ENCODE results near the gene TMPRSS3.

The TMPRSS3 gene

DNA sequence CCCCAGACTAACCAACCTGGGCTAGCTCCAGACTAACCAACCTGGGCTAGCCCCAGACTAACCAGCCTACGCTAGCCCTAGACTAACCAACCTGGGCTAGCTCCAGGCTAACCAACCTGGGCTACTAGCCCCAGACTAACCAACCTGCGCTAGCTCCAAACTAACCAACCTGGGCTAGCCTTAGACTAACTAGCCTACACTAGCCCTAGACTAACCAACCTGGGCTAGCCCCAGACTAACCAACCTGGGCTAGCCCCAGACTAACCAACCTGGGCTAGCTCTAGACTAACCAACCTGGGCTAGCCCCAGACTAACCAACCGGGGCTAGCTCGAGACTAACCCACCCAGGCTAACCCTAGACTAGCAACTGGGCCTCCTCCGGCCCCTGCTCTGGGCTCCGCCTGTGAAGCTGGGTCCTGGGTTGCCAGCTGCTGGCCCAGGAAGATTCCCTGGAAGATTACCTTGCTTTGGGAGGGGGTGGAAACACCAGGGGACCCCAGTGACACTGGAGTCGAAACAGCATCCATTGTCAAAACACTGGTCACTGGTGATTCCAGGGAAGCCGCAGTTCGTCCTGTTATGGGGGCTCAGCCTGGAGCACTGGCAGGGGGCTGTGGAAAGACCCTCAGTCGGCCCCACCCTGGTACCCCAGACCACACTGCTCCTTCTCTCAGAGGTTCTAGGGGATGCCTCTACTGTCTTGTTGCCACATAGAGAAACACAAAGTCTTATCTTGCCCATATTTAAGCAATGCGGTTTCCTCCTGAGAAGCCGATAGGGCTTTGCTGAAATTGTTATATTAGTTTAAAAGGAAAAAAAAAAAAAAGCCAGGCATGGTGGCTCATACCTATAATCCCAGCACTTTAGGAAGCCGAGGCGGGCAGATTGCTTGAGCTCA lies 46.2 kb downstream of the TMPRSS3 start:
- Histone ChIP-seq H3K9me3 (0 out of 2 replicates have a peak, but pooled peaks cover 21% of the 10 kb centered on the region), H3K27ac (no peak overlapping the region), H3K4me1 (peaks cover 14% of the 10 kb centered on the region), H3K27me3 (no peaks in the 10 kb centered on the region), H3K36me3 (no peaks in the 10 kb centered on the region), H4K20me1 (no peaks in the 10 kb centered on the region), H3K9ac (no peak overlapping the region), H3K4me2 (no peak overlapping the region), H3K4me3 (no peak overlapping the region)
- no peak for TF ChIP-seq Cebpa-rat (IDR thresholded peaks at IDR 0.05)

DNA sequence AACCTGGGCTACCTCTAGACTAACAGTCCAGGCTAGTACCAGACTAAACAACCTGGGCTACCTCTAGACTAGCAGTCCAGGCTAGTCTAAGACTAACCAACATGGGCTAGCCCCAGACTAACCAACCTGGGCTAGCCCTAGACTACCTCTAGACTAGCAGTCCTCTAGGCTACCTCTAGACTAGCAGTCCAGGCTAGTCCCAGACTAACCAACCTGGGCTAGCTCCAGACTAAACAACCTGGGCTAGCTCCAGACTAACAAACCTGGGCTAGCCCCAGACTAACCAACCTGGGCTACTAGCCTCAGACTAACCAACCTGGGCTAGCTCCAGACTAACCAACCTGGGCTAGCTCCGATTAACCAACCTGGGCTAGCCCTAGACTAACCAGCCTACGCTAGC lies 47.1 kb downstream of the TMPRSS3 start:
- no peak for TF ChIP-seq Cebpa-rat (IDR thresholded peaks at IDR 0.05)
- Histone ChIP-seq H3K27ac (no peak overlapping the region), H3K4me3 (no peak overlapping the region), H3K4me1 (peaks cover 11% of the 10 kb centered on the region), H3K9me3 (0 out of 2 replicates have a peak, but pooled peaks cover 12% of the 10 kb centered on the region), H4K20me1 (no peaks in the 10 kb centered on the region), H3K27me3 (no peaks in the 10 kb centered on the region), H3K36me3 (no peaks in the 10 kb centered on the region), H3K4me2 (no peak overlapping the region), H3K9ac (no peak overlapping the region)

DNA sequence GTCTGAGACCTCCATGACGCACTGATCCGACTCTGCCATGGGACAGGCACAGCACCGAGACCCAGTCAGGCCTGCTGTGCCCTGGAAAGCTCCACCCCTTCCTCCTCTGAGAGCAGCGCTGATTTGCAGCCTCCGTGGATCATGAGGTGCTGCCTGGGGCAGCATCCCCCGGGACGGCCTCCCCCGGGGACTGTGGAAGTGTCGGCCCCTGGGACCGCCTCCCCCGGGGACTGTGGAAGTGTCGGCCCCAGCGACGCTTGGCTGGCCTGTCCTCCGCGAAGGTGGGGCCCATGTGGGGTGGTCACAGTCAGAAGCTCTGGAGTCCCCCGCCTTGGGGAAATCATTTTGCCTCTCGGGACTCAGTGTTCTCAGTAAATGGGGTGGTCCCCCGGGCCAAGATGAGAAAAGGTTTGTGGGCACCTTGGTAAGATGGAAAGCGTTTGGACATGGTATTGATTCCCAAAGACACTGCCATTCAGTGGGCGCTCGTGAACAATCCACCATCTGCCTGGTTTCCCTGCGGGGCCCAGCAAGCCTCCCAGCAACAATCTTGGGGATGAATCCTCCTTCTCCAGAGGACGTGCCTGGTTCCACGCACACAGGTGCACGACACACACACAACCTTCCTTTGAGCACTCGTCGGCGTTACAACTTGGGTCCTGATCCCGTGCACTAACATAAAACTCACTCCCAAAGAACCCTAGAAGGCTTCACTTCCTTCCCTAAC lies 48.1 kb downstream of the TMPRSS3 start:
- no peak for TF ChIP-seq Cebpa-rat (IDR thresholded peaks at IDR 0.05)
- Histone ChIP-seq H3K4me3 (no peak overlapping the region), H3K4me2 (no peak overlapping the region), H3K36me3 (no peaks in the 10 kb centered on the region), H3K4me1 (peaks cover 4% of the 10 kb centered on the region; the same call in 1 of the 2 replicates), H4K20me1 (no peaks in the 10 kb centered on the region), H3K9me3 (0 out of 2 replicates have a peak, but pooled peaks cover 9% of the 10 kb centered on the region), H3K27me3 (no peaks in the 10 kb centered on the region), H3K9ac (no peak overlapping the region), H3K27ac (no peak overlapping the region)

DNA sequence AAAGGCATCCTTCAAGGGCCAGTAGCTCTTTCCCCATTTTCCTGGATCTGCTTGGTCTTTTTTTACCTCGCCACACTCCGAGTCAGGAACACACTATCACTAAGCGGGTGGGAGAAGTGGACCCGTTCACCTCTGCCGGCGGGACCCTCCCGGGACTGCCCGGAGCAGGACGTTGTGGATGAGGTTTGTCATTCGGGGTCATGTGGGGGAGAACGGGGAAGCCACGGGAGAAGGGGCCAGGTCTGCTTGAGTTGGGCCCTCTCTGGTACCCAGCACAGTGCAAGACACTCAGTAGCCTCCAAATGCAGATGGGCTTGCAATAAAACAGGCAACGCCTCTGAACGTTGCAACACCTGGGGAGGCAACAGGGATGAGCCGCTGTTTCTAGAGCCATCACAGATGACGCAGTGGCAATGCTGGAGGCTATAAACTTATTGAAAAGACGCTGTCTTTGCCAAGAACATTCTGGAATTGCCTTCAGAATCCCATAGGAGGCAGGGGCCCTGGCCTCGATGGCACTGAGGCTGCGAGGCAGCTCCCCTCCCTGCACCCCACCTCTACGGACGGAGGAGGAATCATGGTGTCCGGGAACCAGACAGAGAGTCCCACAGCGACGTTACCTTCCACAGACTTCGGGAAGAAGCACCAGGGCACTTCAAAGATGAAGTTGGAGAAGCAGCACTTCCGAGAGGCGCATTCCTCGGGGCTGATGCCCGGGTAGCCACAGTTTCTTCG lies 48.8 kb downstream of the TMPRSS3 start:
- 0 out of 2 replicates have a peak, but pooled peaks cover 9% of the 10 kb centered on the region for H3K9me3 ChIP-seq
- H3K36me3 ChIP-seq: no peaks in the 10 kb centered on the region
- H3K27me3 ChIP-seq: no peaks in the 10 kb centered on the region
- no peak overlapping the region for H3K9ac ChIP-seq
- no peak overlapping the region for H3K4me3 ChIP-seq
- no peak overlapping the region for H3K27ac ChIP-seq
- no peak overlapping the region for H3K4me2 ChIP-seq
- no peak for TF ChIP-seq Cebpa-rat (IDR thresholded peaks at IDR 0.05)
- H3K4me1 ChIP-seq: peaks cover 4% of the 10 kb centered on the region; the same call in 1 of the 2 replicates
- no peaks in the 10 kb centered on the region for H4K20me1 ChIP-seq

DNA sequence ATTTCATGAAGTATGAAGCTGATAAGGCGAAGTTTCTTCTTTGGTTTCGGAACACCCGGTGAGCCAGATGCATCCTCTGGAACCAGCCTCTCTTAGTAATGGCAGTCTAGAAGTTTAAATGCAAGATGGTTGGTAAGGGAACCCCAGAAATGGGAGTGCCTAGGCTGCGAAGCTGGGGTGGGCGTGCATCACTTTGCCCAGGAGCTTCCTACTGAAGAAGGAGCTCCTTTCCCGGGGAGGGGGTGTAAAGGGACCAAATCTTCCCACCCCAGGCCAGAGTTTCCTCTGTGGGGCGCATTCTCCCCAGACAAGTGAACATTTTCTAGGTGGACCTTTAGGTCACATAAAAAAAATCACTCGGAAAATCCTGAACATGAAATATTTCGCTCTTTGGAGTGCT lies 49.4 kb downstream of the TMPRSS3 start:
- Histone ChIP-seq H3K9me3 (0 out of 2 replicates have a peak, but pooled peaks cover 9% of the 10 kb centered on the region), H4K20me1 (no peaks in the 10 kb centered on the region), H3K36me3 (no peaks in the 10 kb centered on the region), H3K27me3 (no peaks in the 10 kb centered on the region), H3K9ac (no peak overlapping the region), H3K4me3 (no peak overlapping the region), H3K4me1 (peaks cover 4% of the 10 kb centered on the region; the same call in 1 of the 2 replicates), H3K4me2 (no peak overlapping the region), H3K27ac (no peak overlapping the region)
- no peak for TF ChIP-seq Cebpa-rat (IDR thresholded peaks at IDR 0.05)

DNA sequence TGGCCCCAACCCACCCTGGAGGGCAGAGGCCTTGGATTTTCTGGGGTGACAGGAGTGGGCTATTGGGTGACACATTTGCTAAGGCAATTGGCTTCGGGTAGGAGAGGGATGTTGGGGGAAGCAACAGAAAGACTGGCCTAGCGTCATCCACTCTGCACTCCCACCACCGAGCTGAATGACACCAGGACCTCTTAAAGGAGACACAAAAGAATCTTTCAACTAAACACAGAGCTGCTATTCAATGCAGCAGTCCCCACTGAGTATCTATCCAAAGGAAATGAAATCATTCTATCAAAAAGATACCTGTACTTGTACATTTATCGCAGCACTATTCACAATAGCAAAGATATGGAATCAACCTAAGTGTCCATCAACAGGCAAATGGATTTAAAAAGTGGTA lies 51.2 kb downstream of the TMPRSS3 start:
- no peaks in the 10 kb centered on the region for H3K27me3 ChIP-seq
- no peak for TF ChIP-seq Cebpa-rat (IDR thresholded peaks at IDR 0.05)
- H3K4me2 ChIP-seq: no peak overlapping the region
- 0 out of 2 replicates have a peak, but pooled peaks cover 9% of the 10 kb centered on the region for H3K9me3 ChIP-seq
- H3K36me3 ChIP-seq: no peaks in the 10 kb centered on the region
- H4K20me1 ChIP-seq: no peaks in the 10 kb centered on the region
- no peak overlapping the region for H3K27ac ChIP-seq
- peaks cover 4% of the 10 kb centered on the region; the same call in 1 of the 2 replicates for H3K4me1 ChIP-seq
- no peak overlapping the region for H3K9ac ChIP-seq
- H3K4me3 ChIP-seq: no peak overlapping the region

DNA sequence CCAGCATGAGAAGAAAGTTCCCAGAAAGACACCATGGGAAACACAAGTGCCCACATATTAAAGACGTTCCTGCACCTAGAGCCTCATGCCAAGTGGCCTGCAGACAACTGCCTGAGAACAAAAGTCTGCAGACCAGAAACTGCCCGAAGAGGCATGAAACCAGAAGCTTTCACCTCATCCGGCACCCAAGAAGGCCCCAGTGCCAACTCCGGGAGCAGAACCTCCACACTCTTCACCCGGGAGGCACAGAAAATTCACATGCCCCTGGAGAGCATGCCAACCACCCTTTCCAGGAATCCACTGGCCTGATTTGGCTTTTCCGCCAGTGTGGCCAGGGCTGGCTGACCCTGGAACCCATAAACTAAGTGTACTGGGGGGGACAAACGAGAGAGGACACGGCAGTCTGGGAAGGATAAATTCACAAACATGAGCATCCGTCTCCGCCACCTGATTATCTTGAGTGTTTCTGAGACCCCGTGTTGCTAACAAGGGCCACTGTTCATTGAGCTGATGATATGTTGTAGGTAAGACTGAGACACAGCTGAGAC lies 51.8 kb downstream of the TMPRSS3 start:
- no peaks in the 10 kb centered on the region for H3K36me3 ChIP-seq
- 0 out of 2 replicates have a peak, but pooled peaks cover 7% of the 10 kb centered on the region for H3K9me3 ChIP-seq
- no peak overlapping the region for H3K4me3 ChIP-seq
- no peaks in the 10 kb centered on the region for H3K27me3 ChIP-seq
- no peak overlapping the region for H3K4me2 ChIP-seq
- H4K20me1 ChIP-seq: no peaks in the 10 kb centered on the region
- H3K9ac ChIP-seq: no peak overlapping the region
- H3K4me1 ChIP-seq: peaks cover 4% of the 10 kb centered on the region; the same call in 1 of the 2 replicates
- TF ChIP-seq Cebpa-rat (IDR thresholded peaks at IDR 0.05): no peak
- H3K27ac ChIP-seq: no peak overlapping the region

DNA sequence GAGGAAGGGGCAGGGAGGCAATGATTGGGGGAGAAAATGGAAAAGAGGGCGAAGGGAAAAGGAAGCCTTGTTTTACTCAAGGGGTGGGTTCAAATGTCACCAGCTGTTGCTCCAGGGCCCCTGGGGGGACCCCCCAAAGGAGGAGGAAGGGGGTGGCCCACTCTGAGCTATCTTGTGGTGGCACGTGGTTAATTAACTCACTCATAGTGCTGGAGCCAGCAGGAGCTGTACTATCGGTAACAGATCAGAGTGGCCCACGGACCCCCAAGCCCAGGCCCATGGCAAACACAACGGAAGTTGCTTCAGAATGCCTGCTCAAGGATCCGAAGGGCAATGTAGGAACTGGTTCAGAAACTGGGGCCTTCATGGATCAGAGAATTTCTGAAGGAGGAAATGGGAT lies 52.3 kb downstream of the TMPRSS3 start:
- Histone ChIP-seq H3K4me1 (peaks cover 4% of the 10 kb centered on the region; the same call in 1 of the 2 replicates), H3K36me3 (no peaks in the 10 kb centered on the region), H3K4me2 (no peak overlapping the region), H3K27ac (no peak overlapping the region), H3K9me3 (0 out of 2 replicates have a peak, but pooled peaks cover 2% of the 10 kb centered on the region), H3K9ac (no peak overlapping the region), H4K20me1 (no peaks in the 10 kb centered on the region), H3K27me3 (no peaks in the 10 kb centered on the region), H3K4me3 (no peak overlapping the region)
- no peak for TF ChIP-seq Cebpa-rat (IDR thresholded peaks at IDR 0.05)

DNA sequence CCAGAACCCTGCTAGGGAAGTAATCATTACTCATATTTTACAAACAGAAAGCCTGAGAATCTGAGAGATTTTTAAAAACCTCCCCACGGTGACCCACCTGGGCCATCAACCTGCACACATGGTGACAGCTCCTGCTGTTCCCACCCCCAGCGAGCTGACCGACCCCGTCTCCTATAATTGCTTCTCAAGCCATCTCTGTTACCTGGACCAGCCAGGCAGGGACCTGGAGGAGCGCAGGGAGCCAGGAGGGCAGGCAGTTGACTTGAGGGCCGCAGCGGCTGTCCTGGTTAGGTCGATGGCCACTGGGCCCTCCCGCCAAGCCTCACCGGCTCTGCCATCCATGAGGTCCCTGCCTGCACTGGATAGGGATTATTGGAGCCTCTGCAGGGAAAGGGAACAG lies 52.8 kb downstream of the TMPRSS3 start:
- TF ChIP-seq Cebpa-rat (IDR thresholded peaks at IDR 0.05): no peak
- H3K4me2 ChIP-seq: no peak overlapping the region
- no peaks in the 10 kb centered on the region for H3K36me3 ChIP-seq
- H3K4me3 ChIP-seq: no peak overlapping the region
- no peaks in the 10 kb centered on the region for H3K9me3 ChIP-seq
- H3K4me1 ChIP-seq: peaks cover 6% of the 10 kb centered on the region
- no peaks in the 10 kb centered on the region for H4K20me1 ChIP-seq
- no peak overlapping the region for H3K27ac ChIP-seq
- no peaks in the 10 kb centered on the region for H3K27me3 ChIP-seq
- H3K9ac ChIP-seq: no peak overlapping the region
